DOHH2 (cell line): Measurements from ENCODE around the gene FUS.

ENCODE experiments used
- CTCF ChIP-seq: fragments of 200-600 bp; sonication (generic); IDR thresholded peaks from one replicate; pipeline ENCODE4 v1.5.1; 2014; ENCODE audit warnings: antibody characterized with exemption, mild to moderate bottlenecking, low read depth, low read length; ENCODE audit not compliant: poor library complexity, severe bottlenecking
- EZH2phosphoT487 ChIP-seq: fragments of 200-600 bp; sonication (generic); IDR thresholded peaks from 2 replicates; pipeline ENCODE4 v1.6.1; 2017; ENCODE audit warnings: borderline replicate concordance, mild to moderate bottlenecking, antibody characterized with exemption, low read length, moderate library complexity, mixed read lengths

GRCh38 chr16:31217136-31217530 is 37.2 kb downstream of the FUS start:
- TF ChIP-seq CTCF (no peak), EZH2phosphoT487 (no peak)
